ENCODE results near the gene CLDN15.
"Not testable (repeated sequence)": the region's sequence is repeated elsewhere in the genome, so short reads cannot be mapped to it uniquely, and the experiment has no call there.

DNA sequence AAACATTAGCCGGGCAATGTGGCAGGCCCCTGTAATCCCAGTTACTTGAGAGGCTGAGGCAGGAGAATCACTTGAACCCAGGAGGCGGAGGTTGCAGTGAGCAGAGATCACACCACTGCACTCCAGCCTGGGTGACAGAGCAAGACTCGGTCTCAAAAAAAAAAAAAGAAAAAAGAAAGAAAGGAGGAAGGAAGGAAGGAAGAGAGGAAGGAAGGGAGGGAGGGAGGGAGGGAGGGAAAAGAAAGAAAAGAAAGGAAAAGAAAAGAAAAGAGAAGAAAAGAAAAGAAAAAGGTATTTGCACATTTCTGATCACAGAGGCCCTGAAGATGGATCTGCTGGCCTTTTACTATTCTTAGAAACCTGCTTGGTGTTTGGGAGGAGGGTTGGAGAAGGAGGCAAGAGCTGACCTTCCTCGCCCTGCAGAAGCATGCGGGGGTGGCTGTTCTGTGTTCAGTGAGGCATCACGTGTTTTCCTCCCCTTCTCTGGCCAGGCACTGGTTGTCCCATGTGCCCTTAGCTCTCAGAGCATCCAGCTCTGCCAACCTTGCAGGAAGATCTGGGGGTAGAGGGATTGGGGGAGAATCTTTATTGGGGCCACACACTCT is 26.6 kb upstream of the CLDN15 start:
- not testable (repeated sequence) for TF ChIP-seq POLR2AphosphoS5, POLR2A (IDR thresholded peaks at IDR 0.05)
- TF ChIP-seq, protein P1, sequence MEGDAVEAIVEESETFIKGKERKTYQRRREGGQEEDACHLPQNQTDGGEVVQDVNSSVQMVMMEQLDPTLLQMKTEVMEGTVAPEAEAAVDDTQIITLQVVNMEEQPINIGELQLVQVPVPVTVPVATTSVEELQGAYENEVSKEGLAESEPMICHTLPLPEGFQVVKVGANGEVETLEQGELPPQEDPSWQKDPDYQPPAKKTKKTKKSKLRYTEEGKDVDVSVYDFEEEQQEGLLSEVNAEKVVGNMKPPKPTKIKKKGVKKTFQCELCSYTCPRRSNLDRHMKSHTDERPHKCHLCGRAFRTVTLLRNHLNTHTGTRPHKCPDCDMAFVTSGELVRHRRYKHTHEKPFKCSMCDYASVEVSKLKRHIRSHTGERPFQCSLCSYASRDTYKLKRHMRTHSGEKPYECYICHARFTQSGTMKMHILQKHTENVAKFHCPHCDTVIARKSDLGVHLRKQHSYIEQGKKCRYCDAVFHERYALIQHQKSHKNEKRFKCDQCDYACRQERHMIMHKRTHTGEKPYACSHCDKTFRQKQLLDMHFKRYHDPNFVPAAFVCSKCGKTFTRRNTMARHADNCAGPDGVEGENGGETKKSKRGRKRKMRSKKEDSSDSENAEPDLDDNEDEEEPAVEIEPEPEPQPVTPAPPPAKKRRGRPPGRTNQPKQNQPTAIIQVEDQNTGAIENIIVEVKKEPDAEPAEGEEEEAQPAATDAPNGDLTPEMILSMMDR (IDR thresholded peaks at IDR 0.05) = not testable (repeated sequence)

All from prostate gland (tissue), 2 donors.